K562 (cell line): Measurements from ENCODE around the gene MAML3. TPM values are rescaled to one million over a fixed set of nuclear protein-coding genes. Genes with fewer than 3 reads are reported as not detected.

Source experiments
- CBFA2T2 ChIP-seq: fragments of 450-650 bp; conservative IDR thresholded peaks from 2 replicates; pipeline ENCODE4 v1.6.1; 2017; ENCODE audit warnings: mild to moderate bottlenecking
- DACH1 ChIP-seq: fragments of 450-650 bp; IDR thresholded peaks from 2 replicates; pipeline ENCODE4 v1.6.1; 2018; ENCODE audit not compliant: partially characterized antibody
- DPF2 ChIP-seq: fragments of 450-650 bp; IDR thresholded peaks from 2 replicates; pipeline ENCODE4 v1.6.1; 2016
- GTF3C2 ChIP-seq: IDR thresholded peaks from 3 replicates; pipeline ENCODE4 v1.6.1; 2011; ENCODE audit warnings: borderline replicate concordance, mild to moderate bottlenecking, moderate library complexity; ENCODE audit not compliant: insufficient read length; ENCODE audit errors: extremely low read depth
- HNRNPL ChIP-seq: fragments of 200-400 bp; formaldehyde crosslinking; IDR thresholded peaks from 2 replicates; pipeline ENCODE4 v1.6.1; 2017; ENCODE audit warnings: low read depth, mild to moderate bottlenecking, low read length
- NFE2L1 ChIP-seq: fragments of 450-650 bp; IDR thresholded peaks from 2 replicates; pipeline ENCODE4 v1.6.1; 2016; ENCODE audit warnings: missing genetic modification characterization, low read depth, mild to moderate bottlenecking, missing compliant biosample characterization, moderate library complexity, borderline replicate concordance
- NR4A1 ChIP-seq, 2 experiments: fragments of 250-450 bp in 1 of 2; fragments of 450-650 bp in 1 of 2; sonication (Bioruptor Pico) in 1 of 2; IDR thresholded peaks; 2 replicates each; pipeline versions ENCODE4 v1.4.0 to v1.6.1; 2016 to 2020; ENCODE audit warnings: mild to moderate bottlenecking in 2 of 2, missing compliant biosample characterization in 1 of 2, missing genetic modification characterization in 1 of 2, moderate library complexity in 1 of 2
- POLR3G ChIP-seq: IDR thresholded peaks from 2 replicates; pipeline ENCODE4 v1.6.1; 2011; ENCODE audit not compliant: insufficient read length, insufficient replicate concordance; ENCODE audit errors: extremely low read depth
- PTTG1 ChIP-seq: fragments of 450-650 bp; IDR thresholded peaks from 2 replicates; pipeline ENCODE4 v1.6.1; 2016; ENCODE audit warnings: low read depth, mild to moderate bottlenecking, missing genetic modification characterization, missing compliant biosample characterization
- SRSF1 ChIP-seq: fragments of 200-400 bp; formaldehyde crosslinking; IDR thresholded peaks from 2 replicates; pipeline ENCODE4 v1.6.1; 2017; ENCODE audit warnings: mild to moderate bottlenecking, low read depth, low read length, moderate library complexity
- TCF7L2 ChIP-seq: fragments of 150-350 bp; IDR thresholded peaks from 2 replicates; pipeline ENCODE4 v1.6.1; 2016; ENCODE audit warnings: low read depth, mild to moderate bottlenecking, low read length, moderate library complexity
- TFE3 ChIP-seq: fragments of 450-650 bp; formaldehyde crosslinking; IDR thresholded peaks from 2 replicates; pipeline ENCODE4 v1.4.0; 2020; ENCODE audit warnings: mild to moderate bottlenecking, mixed read lengths
- TRIM24 ChIP-seq, 2 experiments: fragments of 450-650 bp; IDR thresholded peaks; 2 replicates each; pipeline ENCODE4 v1.6.1; 2016
- ZBTB43 ChIP-seq: sonication (generic); formaldehyde crosslinking; IDR thresholded peaks from 2 replicates; pipeline ENCODE4 v1.8.0; 2023; ENCODE audit warnings: mild to moderate bottlenecking, missing genetic modification reagents
- ZNF282 ChIP-seq: sonication (generic); formaldehyde crosslinking; IDR thresholded peaks from 2 replicates; pipeline ENCODE4 v1.8.1; 2023; ENCODE audit warnings: missing genetic modification reagents
- polyA plus RNA-seq, 8 experiments: library from polyadenylated mRNA; depleted of rRNA in 4 of 8; stranded (reverse) in 5 of 8; unstranded in 3 of 8; fragments of >200 nt; fragmentation: Nextera tagmentation in 2 of 8; fragmentation: Illumina TruSeq in 1 of 8; extraction: Ambion mirVana in 2 of 8; extraction: Trizol in 1 of 8; gene quantifications; 2 replicates each; pipeline versions ENCODE4 v1.2.1 to v1.2.3, GENCODE V29; 2011 to 2014; ENCODE audit warnings: inconsistent platforms in 1 of 8, missing spikeins in 1 of 8
- total RNA-seq, 7 experiments: library from RNA; depleted of rRNA in 6 of 7; stranded (reverse); fragments of >200 nt in 6 of 7; fragmentation: Illumina TruSeq in 2 of 7; extraction: Trizol in 2 of 7; gene quantifications; 2 replicates each; pipeline versions ENCODE4 v1.2.1 to v1.2.3, GENCODE V29; 2011 to 2021; ENCODE audit warnings: low replicate concordance in 1 of 7

Gene MAML3
- total and polyA plus RNA-seq, 9 of the 15 experiments (the other 6 are each of a cell fraction or from before 2014, with no cell fraction given) = 0.01 to 0.55 (median 0.25) TPM

DNA sequence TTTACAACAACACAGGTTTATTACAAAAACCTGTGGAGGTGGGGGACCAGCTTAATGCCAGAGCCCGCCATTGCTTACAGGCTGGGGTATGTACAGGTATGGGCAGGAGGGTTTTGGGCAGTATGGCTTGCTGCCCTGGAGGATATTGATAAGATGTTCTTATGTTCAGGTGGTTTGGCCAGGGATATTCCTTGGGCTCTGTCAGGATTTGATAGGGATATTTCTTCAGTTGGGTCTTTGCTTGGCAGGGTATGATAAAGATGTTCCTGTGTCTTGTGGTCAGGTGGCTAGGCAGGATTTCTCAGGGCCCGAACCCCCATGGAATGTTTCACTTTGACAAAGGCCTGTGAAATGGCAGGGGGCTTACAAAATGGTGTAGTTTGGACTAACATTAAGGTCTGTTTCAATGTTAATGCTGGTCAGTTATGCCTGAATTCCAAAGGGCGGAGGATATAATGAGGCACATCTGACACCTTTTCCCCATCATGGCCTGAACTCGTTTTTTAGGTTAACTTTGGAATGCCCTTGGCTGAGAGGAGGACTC lies 485.3 kb downstream of the MAML3 start (continued):
- TF ChIP-seq ZBTB43 = no peak
- no peak for TF ChIP-seq ZNF282
- TF ChIP-seq PTTG1 (tag) = no peak
- no peak for TF ChIP-seq HNRNPL
- no peak for TF ChIP-seq GTF3C2
- TF ChIP-seq NR4A1 (CRISPR knock-in tag; IDR thresholded peaks at IDR 0.05) = no peak
- no peak for TF ChIP-seq NR4A1 (tag; IDR thresholded peaks at IDR 0.05)
- 0 out of 4 replicates have a peak, but pooled peaks of 1 of the 2 experiments have one; percentile 30 for TF ChIP-seq TRIM24 (IDR thresholded peaks at IDR 0.05)
- TF ChIP-seq TFE3 = no peak
- no peak for TF ChIP-seq SRSF1
- TF ChIP-seq POLR3G = no peak
- TF ChIP-seq DACH1 = no peak
- TF ChIP-seq NFE2L1 (tag) = no peak
- 0 out of 2 replicates have a peak, but pooled peaks have one; percentile 14 for TF ChIP-seq DPF2
- peak; percentile 81 for TF ChIP-seq CBFA2T2
- no peak for TF ChIP-seq TCF7L2
